Mammary epithelial cell (primary cell): ENCODE results near the gene HERPUD1.

Source experiments
- EZH2 ChIP-seq: IDR thresholded peaks from 2 replicates; pipeline ENCODE4 v1.6.1; 2012; ENCODE audit warnings: low read length, inconsistent platforms, borderline replicate concordance
- TF ChIP-seq, protein P1 (sequence below), 2 donors: IDR thresholded peaks in 1 of 2; conservative IDR thresholded peaks in 1 of 2; 2 replicates each; pipeline ENCODE4 v1.5.1; 2011 to 2012; ENCODE audit warnings: inconsistent platforms in 2 of 2, low read length in 2 of 2, mild to moderate bottlenecking in 2 of 2, control low read depth in 1 of 2, low read depth in 1 of 2; ENCODE audit not compliant: insufficient read depth in 1 of 2; ENCODE audit errors: extremely low read depth in 1 of 2

GRCh38 chr16:56884026-56884582 is 47.8 kb upstream of the HERPUD1 start:
- TF ChIP-seq, protein P1, sequence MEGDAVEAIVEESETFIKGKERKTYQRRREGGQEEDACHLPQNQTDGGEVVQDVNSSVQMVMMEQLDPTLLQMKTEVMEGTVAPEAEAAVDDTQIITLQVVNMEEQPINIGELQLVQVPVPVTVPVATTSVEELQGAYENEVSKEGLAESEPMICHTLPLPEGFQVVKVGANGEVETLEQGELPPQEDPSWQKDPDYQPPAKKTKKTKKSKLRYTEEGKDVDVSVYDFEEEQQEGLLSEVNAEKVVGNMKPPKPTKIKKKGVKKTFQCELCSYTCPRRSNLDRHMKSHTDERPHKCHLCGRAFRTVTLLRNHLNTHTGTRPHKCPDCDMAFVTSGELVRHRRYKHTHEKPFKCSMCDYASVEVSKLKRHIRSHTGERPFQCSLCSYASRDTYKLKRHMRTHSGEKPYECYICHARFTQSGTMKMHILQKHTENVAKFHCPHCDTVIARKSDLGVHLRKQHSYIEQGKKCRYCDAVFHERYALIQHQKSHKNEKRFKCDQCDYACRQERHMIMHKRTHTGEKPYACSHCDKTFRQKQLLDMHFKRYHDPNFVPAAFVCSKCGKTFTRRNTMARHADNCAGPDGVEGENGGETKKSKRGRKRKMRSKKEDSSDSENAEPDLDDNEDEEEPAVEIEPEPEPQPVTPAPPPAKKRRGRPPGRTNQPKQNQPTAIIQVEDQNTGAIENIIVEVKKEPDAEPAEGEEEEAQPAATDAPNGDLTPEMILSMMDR (conservative IDR thresholded peaks at IDR 0.05 in 1 of 2, IDR thresholded peaks at IDR 0.05 in 1 of 2; ENCODE audit: extremely low read depth in 1 of 2, insufficient read depth in 1 of 2, low read depth in 1 of 2, low read length in 2 of 2), result no peak
- no peak for TF ChIP-seq EZH2
